ENCODE data around the gene PRH1. TPM values are rescaled to one million over a fixed set of nuclear protein-coding genes. Genes with fewer than 3 reads are reported as not detected.

PRH1 gene
- total RNA-seq, 1 donor from 2014 or later: 9.1 TPM

DNA sequence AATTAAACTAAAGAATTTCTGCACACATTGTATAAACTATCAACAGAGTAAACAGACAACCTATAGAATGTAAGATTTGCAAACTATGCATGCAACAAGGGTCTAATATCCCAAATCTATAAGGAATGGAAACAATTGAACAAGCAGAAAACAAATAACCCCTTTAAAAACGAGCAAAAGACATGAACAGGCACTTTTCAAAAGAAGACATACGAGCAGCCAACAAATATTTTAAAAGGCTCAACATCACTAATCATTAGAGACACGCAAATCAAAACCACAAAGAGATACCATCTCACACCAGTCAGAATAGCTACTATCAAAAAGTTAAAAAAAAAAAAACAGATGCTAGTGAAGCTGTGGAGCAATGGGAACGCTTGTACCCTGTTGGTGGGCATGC, 20.6 kb upstream of the PRH1 start:
- H3K4me3 ChIP-seq (ENCODE audit: low read depth, low read length): no peak overlapping the region
- DNase-seq (ENCODE audit: low read depth): no peak
- TF ChIP-seq, protein P1, sequence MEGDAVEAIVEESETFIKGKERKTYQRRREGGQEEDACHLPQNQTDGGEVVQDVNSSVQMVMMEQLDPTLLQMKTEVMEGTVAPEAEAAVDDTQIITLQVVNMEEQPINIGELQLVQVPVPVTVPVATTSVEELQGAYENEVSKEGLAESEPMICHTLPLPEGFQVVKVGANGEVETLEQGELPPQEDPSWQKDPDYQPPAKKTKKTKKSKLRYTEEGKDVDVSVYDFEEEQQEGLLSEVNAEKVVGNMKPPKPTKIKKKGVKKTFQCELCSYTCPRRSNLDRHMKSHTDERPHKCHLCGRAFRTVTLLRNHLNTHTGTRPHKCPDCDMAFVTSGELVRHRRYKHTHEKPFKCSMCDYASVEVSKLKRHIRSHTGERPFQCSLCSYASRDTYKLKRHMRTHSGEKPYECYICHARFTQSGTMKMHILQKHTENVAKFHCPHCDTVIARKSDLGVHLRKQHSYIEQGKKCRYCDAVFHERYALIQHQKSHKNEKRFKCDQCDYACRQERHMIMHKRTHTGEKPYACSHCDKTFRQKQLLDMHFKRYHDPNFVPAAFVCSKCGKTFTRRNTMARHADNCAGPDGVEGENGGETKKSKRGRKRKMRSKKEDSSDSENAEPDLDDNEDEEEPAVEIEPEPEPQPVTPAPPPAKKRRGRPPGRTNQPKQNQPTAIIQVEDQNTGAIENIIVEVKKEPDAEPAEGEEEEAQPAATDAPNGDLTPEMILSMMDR (conservative IDR thresholded peaks at IDR 0.05; ENCODE audit: low read depth, low read length): no peak

DNA sequence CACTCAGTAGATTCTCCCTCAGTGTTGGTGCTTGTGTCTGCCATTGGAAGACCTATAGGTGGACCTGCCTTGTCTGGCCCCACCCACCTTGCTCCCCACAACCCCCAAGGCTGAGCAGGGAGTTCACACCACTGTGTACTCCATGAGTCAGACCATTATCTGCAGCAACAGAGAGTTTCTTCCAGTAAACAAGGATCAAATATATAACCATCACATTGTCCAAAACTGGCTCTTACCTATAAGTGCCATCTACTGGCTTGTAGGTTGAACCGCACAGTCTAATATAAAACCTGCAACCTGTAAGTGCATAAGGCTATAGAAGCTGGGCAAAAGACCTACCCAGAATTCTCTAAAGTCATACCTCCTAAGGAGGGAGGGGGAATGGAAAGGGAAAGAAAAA, 17.4 kb upstream of the PRH1 start:
- H3K4me3 ChIP-seq (ENCODE audit: low read depth, low read length): no peak overlapping the region
- TF ChIP-seq, protein P1 (conservative IDR thresholded peaks at IDR 0.05; ENCODE audit: low read depth, low read length): peak; percentile 19
- no peak for DNase-seq (ENCODE audit: low read depth)

DNA sequence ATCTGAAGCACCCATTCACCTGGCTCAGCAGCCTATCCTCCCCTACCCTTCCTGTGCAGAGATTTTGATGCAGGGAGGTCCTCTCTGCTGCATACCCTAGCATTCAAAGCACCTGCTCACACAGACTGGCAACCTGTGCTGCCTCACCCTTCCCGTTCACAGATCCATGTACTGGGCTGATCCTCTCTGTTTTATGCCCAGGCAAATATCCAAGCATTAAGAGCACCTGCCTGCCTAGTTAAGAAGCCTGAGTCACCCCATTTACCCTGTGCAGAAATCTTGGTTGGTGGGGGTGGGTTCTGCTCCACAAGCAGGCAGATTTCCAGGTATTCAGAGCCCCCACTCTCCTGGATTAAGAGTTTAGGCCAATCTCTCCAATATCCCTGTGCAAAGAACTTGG, 16.9 kb upstream of the PRH1 start:
- DNase-seq (ENCODE audit: low read depth): no peak
- TF ChIP-seq, protein P1 (conservative IDR thresholded peaks at IDR 0.05; ENCODE audit: low read depth, low read length): no peak
- H3K4me3 ChIP-seq (ENCODE audit: low read depth, low read length): no peak overlapping the region

DNA sequence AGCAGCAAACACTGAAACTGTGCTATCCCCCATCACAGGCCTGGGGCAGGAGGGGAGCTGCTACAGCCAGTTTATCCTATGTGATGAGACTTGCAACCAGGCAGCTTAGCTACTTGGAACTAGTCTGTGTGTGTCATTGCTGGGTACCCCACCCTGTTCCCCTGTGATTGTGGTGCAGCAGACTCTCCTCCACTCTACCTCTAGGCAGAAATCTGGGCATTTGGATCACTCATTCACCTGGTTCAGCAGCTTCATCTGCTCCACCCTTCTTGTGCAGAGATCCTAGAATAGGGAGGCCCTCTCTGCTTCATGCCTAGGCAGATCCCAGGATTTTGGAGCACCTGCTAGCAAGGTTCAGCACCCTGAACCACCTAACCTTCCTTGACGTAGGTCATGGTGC, 16.5 kb upstream of the PRH1 start:
- no peak for DNase-seq (ENCODE audit: low read depth)
- TF ChIP-seq, protein P1 (conservative IDR thresholded peaks at IDR 0.05; ENCODE audit: low read depth, low read length): no peak
- no peak overlapping the region for H3K4me3 ChIP-seq (ENCODE audit: low read depth, low read length)

DNA sequence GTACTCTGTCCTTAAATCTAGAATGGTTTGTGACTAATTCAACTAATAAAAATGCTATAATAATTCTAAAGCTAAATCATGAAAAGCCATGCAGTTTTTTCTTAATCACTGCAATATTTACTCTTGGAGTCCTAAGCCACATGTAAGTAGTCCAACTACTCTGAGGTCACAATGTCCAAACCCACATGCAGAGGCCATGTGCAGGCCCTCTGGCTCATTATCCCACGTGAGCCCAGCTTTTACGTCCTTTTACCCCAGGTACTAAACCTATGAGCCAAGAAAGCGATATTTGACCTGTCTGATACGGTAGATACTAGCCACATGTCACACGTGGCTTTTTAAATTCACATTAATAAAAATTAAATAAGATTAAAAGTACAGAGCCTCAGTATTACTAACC, 12.8 kb upstream of the PRH1 start:
- no peak for DNase-seq (ENCODE audit: low read depth)
- no peak overlapping the region for H3K4me3 ChIP-seq (ENCODE audit: low read depth, low read length)
- TF ChIP-seq, protein P1 (conservative IDR thresholded peaks at IDR 0.05; ENCODE audit: low read depth, low read length): no peak

DNA sequence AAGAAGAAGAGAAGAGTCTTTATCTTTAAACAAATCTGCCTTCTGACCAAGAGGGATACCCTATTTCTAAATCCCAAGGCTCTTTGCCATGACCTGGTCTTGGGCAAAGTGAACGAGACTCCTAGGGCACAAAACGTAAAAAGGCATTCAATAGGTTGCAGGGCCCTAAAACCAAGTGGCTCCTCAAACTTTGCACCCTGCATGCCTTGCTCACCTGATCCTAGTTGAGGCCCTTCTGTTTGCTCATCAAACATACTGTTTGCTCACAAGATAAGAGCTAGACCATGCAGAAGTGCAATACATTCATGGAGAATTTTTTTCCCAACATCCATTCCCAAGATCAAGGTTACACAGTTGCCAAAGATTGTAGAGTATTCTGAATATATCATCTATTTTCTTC, 7.9 kb upstream of the PRH1 start:
- TF ChIP-seq, protein P1 (conservative IDR thresholded peaks at IDR 0.05; ENCODE audit: low read depth, low read length): no peak
- H3K4me3 ChIP-seq (ENCODE audit: low read depth, low read length): no peak overlapping the region
- DNase-seq (ENCODE audit: low read depth): no peak

DNA sequence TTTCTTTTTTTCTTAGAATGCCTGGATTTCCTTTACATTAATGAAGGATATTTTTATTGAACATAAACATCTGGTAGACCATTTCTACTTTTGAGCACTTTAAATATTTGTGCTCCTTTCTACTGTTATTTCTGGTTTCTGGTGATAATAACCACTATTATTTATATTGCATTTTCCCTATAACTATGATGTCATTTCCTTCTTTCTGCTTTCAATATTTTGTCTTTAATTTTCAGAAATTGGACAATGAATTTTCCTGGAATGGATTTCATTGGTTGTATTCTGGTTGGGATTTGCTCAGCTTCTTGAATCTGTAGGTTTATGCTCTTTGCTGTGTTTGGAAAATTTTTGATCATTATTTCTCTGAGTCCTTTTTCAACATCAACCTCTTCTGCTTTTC, 5.2 kb upstream of the PRH1 start:
- TF ChIP-seq, protein P1 (conservative IDR thresholded peaks at IDR 0.05; ENCODE audit: low read depth, low read length): no peak
- DNase-seq (ENCODE audit: low read depth): no peak
- H3K4me3 ChIP-seq (ENCODE audit: low read depth, low read length): no peak overlapping the region

Data from epithelial cell of proximal tubule (primary cell).